Measurements from ENCODE around the gene ZFP36L1. TPM values are rescaled to one million over a fixed set of nuclear protein-coding genes. Genes with fewer than 3 reads are reported as not detected.
A peak's percentile ranks its signal among the peaks of the same experiment; 100 is the strongest.

ZFP36L1 gene
- total and polyA plus RNA-seq, 8 donors, result 63.7 to 310 (median 175) TPM

DNA sequence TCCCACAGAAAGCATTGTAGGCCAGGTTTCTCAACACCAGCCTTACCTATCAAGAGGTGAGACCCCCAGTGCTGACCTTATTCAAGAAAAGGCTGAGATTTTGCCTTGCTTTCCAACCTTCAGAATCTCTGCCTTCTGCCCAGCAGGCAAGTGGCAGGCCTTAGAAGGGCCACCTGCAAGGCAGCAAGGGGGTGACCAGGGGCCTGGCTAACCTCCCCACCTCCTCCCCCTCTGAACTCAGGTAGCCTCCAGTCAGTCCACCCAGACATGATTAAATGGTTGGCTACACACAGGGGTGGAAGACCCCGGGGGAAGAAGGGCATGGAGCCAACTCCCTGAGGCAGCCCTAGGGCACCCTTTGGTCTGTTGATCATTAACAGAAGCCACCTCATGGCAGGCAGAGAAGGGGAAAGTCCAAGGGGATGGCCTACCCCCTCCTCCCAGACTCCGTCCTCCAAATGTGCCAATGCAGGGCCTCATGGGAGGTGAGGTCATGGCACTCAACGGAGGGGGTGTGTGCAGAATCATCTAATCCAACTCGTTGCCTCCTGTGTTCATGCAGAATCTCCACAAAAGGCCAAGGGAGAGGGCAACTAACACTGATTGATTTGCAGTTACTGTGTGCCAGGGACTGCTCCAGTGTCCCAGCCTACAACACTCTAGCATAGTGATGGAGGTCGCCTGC, 8.5 kb downstream of the ZFP36L1 start:
- ATAC-seq, result peak; percentile 53 to 77 (median 63)
- Histone ChIP-seq H3K27me3 (no peaks in the 10 kb centered on the region), H3K36me3 (peaks cover 0 to 9% (median 9%) of the 10 kb centered on the region in 3 donors), H3K27ac (peak overlapping the region; percentile 92 to 100 (median 97)), H3K4me1 (peaks cover 51 to 68% (median 66%) of the 10 kb centered on the region in 3 donors), H3K4me3 (peak overlapping the region in 1 of 4 donors; percentile 13), H3K9me3 (no peaks in the 10 kb centered on the region)
- TF ChIP-seq, protein P1, sequence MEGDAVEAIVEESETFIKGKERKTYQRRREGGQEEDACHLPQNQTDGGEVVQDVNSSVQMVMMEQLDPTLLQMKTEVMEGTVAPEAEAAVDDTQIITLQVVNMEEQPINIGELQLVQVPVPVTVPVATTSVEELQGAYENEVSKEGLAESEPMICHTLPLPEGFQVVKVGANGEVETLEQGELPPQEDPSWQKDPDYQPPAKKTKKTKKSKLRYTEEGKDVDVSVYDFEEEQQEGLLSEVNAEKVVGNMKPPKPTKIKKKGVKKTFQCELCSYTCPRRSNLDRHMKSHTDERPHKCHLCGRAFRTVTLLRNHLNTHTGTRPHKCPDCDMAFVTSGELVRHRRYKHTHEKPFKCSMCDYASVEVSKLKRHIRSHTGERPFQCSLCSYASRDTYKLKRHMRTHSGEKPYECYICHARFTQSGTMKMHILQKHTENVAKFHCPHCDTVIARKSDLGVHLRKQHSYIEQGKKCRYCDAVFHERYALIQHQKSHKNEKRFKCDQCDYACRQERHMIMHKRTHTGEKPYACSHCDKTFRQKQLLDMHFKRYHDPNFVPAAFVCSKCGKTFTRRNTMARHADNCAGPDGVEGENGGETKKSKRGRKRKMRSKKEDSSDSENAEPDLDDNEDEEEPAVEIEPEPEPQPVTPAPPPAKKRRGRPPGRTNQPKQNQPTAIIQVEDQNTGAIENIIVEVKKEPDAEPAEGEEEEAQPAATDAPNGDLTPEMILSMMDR (IDR thresholded peaks at IDR 0.05), result no peak
- 11 to 18% methylated on average over 5 of the region's 5 CpGs for WGBS, 2 donors
- DNase-seq, result peak; percentile 81 to 98 (median 94)
- FAIRE-seq, result no peak
- intact Hi-C loops (cut with DNase I), result loop anchor here in 2 of 3 donors (10.0 kb wide), 2 partner anchors 260 to 540 kb away; no protein-coding TSS in a partner anchor

DNA sequence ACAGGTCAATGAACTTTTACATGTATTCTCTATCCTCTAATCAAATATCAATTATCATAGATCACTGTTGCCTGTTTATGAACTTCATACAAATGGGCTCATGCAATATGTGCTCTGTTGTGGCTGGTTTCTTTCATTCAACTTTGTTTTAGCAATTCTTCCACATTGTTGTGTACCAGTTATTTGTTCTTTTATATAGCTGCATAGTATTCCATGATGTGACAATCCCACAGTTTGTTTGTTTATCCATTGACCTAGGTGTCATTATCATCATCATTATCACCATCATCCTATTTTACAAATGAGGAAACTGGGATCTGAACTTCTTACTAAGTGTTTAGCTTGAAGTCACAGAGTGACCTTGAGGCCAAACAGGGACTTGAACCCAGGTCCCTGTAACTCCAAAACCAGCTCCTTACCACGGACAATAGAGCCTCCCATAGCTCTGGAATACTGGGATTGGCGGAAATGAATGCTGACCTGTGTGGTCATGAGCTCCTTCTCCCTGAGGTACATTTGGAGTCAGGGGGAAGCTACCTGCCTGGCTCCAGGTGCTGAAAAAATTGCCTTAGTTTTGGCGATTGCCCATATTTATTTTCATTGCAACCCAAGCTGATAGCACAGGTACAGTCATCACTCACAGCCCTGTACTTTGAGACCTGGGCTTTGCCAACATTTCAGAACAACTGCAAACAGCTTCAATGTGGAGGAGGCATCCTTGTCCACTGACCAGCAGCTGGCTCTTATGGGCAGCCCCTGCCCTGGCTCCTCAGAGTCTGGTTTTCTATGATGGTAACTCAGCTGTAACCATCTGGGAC, 9.2 kb downstream of the ZFP36L1 start:
- FAIRE-seq (no peak), ATAC-seq (peak; percentile 43 to 63 (median 60)), DNase-seq (peak in 4 of 6 donors; percentile 59 to 87 (median 84))
- H3K36me3 ChIP-seq, result peaks cover 0 to 5% (median 2%) of the 10 kb centered on the region in 3 donors
- no peaks in the 10 kb centered on the region for H3K9me3 ChIP-seq
- peak overlapping the region; percentile 92 to 100 (median 97) for H3K27ac ChIP-seq
- no peaks in the 10 kb centered on the region for H3K27me3 ChIP-seq
- H3K4me1 ChIP-seq, result peaks cover 55 to 75% (median 73%) of the 10 kb centered on the region in 3 donors
- TF ChIP-seq, protein P1 (IDR thresholded peaks at IDR 0.05), result no peak
- intact Hi-C loops (cut with DNase I), result loop anchor here in 2 of 3 donors (10.0 kb wide), 2 partner anchors 259 to 539 kb away; no protein-coding TSS in a partner anchor
- H3K4me3 ChIP-seq, result peak overlapping the region in 1 of 4 donors; percentile 13
- 15 to 21% methylated on average over 3 of the region's 3 CpGs for WGBS, 2 donors

DNA sequence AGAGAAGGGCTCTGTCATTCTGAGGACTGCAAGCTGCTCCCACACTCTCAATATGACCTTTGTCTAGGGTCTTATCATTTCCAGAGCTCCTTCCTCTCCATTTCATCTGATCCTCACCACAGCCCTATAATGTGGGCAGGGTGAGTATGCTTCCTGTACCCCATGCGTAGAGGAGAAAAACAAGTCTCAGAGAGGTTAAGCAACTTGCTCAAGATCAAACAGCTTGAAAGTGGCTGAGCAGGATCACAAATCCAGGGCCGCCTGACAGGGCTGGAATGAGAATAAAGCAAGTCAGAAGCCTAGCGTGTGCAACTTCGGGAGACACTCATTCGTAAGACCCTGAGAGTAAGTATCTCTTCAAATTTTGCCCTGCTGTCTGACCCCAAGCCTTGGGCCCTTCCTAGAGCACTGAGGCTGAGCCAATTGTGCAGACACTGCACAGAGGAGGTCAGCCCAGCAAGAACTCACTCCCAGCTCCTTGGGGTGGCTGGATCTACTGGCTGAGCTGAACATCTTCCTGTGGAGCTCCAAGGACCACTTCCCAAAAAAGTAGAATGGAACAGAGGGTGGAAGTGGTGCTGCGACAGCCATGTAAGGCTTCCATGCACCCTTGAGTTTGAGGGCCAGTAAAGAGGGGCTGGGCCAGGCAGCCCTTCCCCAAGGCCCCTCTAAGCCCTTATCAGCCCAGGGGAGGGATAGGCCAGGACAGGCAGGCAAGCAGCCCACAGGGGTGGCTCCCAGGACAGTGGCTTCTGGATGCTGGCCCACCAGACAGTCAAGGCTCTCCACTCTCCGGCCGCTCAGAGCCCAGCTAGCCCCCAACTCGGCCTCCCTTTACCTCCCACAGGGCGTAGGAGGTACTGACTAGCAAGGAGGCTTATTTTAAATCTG, 10.5 kb downstream of the ZFP36L1 start:
- ATAC-seq (no peak), DNase-seq (peak in 2 of 6 donors; percentile 23 to 37), FAIRE-seq (no peak)
- Histone ChIP-seq H3K4me3 (no peak overlapping the region), H3K27ac (peak overlapping the region in 3 of 4 donors; percentile 2 to 100 (median 77)), H3K9me3 (no peaks in the 10 kb centered on the region), H3K4me1 (peaks cover 53 to 70% (median 65%) of the 10 kb centered on the region in 3 donors), H3K36me3 (peaks cover 0 to 4% (median 0%) of the 10 kb centered on the region in 3 donors), H3K27me3 (no peaks in the 10 kb centered on the region)
- WGBS, 2 donors, result 83 to 85% methylated on average over 10 of the region's 10 CpGs
- intact Hi-C loops (cut with DNase I), result loop anchor here in 2 of 3 donors (10.0 kb wide), 2 partner anchors 258 to 538 kb away; no protein-coding TSS in a partner anchor
- TF ChIP-seq, protein P1 (IDR thresholded peaks at IDR 0.05), result no peak

DNA sequence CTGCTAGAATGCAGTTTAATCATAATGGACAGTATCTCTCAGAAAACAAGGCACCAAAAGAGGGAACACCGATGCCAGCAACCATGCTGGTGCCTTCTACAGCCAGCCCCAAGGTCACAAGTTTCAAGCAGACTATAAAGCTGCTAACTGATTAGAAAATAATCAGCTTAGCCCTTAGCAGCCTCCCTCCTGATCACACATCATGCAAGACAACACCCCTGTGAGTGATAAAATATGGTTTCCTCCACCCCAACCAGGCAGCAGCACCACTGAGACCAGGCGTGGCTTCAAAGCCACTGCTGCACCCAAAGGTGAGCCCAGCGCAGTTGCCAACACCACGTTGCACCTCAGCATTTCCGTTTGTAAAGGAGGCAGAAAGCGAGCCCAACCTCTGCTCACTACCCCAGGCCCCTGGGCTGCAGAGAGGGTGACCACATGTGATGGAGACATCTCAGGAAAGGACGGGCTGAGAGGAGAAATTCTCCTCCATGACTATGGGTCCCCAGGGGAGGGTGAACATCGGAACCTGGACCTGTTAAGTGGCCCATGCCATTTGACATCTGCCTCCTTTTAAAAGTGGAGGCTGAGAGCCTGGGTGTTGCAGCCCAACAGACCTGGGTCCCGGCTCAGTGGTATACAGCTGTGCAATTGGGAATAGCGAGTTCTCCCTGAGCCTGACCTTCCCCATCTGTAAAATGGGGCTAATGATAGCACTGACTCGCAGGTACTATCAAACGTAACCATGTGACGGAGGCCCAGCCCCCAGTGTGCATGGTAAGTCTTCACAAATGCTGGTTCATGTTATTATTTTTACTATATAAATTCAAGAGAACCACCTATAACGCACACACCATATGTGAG, 11.5 kb downstream of the ZFP36L1 start:
- WGBS, 2 donors, result 53 to 57% methylated on average over 14 of the region's 14 CpGs
- peak overlapping the region; percentile 51 to 100 (median 76) for H3K27ac ChIP-seq
- no peak overlapping the region for H3K4me3 ChIP-seq
- ATAC-seq (peak in 2 of 4 donors; percentile 2 to 17), FAIRE-seq (no peak), DNase-seq (peak in 4 of 6 donors; percentile 14 to 51 (median 51))
- TF ChIP-seq, protein P1 (IDR thresholded peaks at IDR 0.05), result no peak
- no peaks in the 10 kb centered on the region for H3K27me3 ChIP-seq
- peaks cover 50 to 67% (median 60%) of the 10 kb centered on the region in 3 donors for H3K4me1 ChIP-seq
- intact Hi-C loops (cut with DNase I), result loop anchor here in 2 of 3 donors (10.0 kb wide), 2 partner anchors 257 to 537 kb away; no protein-coding TSS in a partner anchor
- no peaks in the 10 kb centered on the region for H3K9me3 ChIP-seq
- H3K36me3 ChIP-seq, result no peaks in the 10 kb centered on the region
